Activated CD8-positive, alpha-beta memory T cell treated with anti-CD3 and anti-CD28 coated beads, Interleukin-2, amount 50 U/mL, for 48 hours (primary cell): Measurements from ENCODE around the gene MORC1.

Experiments used
- DNase-seq: peaks from one replicate; pipeline ENCODE4 v3.0.0-alpha.2; 2020

Gene MORC1

GRCh38 chr3:109023656-109024254, 94.2 kb downstream of the MORC1 start:
- DNase-seq: peak; percentile 52

GRCh38 chr3:109023167-109023566, 94.8 kb downstream of the MORC1 start:
- no peak for DNase-seq

GRCh38 chr3:109021556-109021955, 96.4 kb downstream of the MORC1 start:
- no peak for DNase-seq

- no peak for DNase-seq
These were observed 99.1 kb downstream of the MORC1 start for GRCh38 chr3:109018828-109019227.

GRCh38 chr3:109005443-109005842, 112.5 kb downstream of the MORC1 start:
- no peak for DNase-seq

- no peak for DNase-seq
These were observed 119.5 kb downstream of the MORC1 start for GRCh38 chr3:108998436-108998835.

GRCh38 chr3:108985844-108986243, 132.1 kb downstream of the MORC1 start:
- DNase-seq: no peak

GRCh38 chr3:108983051-108983450, 134.9 kb downstream of the MORC1 start:
- DNase-seq: no peak

- no peak for DNase-seq
These were observed 141.9 kb downstream of the MORC1 start for GRCh38 chr3:108976058-108976457.

GRCh38 chr3:108973019-108973418, 144.9 kb downstream of the MORC1 start:
- DNase-seq: no peak

GRCh38 chr3:108972482-108972881, 145.5 kb downstream of the MORC1 start:
- DNase-seq: no peak

GRCh38 chr3:108970561-108970960, 147.4 kb downstream of the MORC1 start:
- DNase-seq: no peak

GRCh38 chr3:108966773-108967172, 151.2 kb downstream of the MORC1 start:
- DNase-seq: no peak

- DNase-seq: no peak
These were observed 158.9 kb downstream of the MORC1 start for GRCh38 chr3:108959017-108959416.

- no peak for DNase-seq
These were observed 164.2 kb downstream of the MORC1 start, which contains the start of gene GUCA1C for GRCh38 chr3:108953700-108954099. TSS of gene GUCA1C (minus strand) at chr3:108953879. CDS start at chr3:108953762, 117 bp downstream.

- no peak for DNase-seq
These were observed 164.7 kb downstream of the MORC1 start for GRCh38 chr3:108953210-108953609.

- no peak for DNase-seq
These were observed 166.0 kb downstream of the MORC1 start for GRCh38 chr3:108951820-108952501.

GRCh38 chr3:108947855-108948254, 170.1 kb downstream of the MORC1 start:
- no peak for DNase-seq

- no peak for DNase-seq
These were observed 171.3 kb downstream of the MORC1 start for GRCh38 chr3:108946292-108947285.

- DNase-seq: no peak
These were observed 177.2 kb downstream of the MORC1 start for GRCh38 chr3:108940568-108941263.

- no peak for DNase-seq
These were observed 177.8 kb downstream of the MORC1 start for GRCh38 chr3:108940166-108940565.

GRCh38 chr3:108936924-108937689, 180.8 kb downstream of the MORC1 start:
- no peak for DNase-seq
